Keratinocyte (primary cell): ENCODE measurements around the gene PLA2G6.

Experiments used
- CTCF ChIP-seq, 3 experiments: IDR thresholded peaks in 1 of 3; conservative IDR thresholded peaks in 1 of 3; optimal IDR thresholded peaks in 1 of 3; 2 replicates in 2 of 3; 3 replicates in 1 of 3; pipeline versions ENCODE3 to v1.5.1; 2011; ENCODE audit warnings: low read length in 3 of 3, mild to moderate bottlenecking in 3 of 3, moderate library complexity in 2 of 3, control low read depth in 1 of 3, inconsistent platforms in 1 of 3; ENCODE audit not compliant: insufficient read depth in 2 of 3; ENCODE audit errors: extremely low read depth in 1 of 3
- EZH2 ChIP-seq: IDR thresholded peaks from one replicate; pipeline ENCODE4 v1.6.1; 2012; ENCODE audit warnings: inconsistent platforms, mild to moderate bottlenecking, low read length, moderate library complexity

- TF ChIP-seq CTCF (optimal IDR thresholded peaks at IDR 0.05 in 1 of 3, IDR thresholded peaks at IDR 0.05 in 1 of 3, conservative IDR thresholded peaks at IDR 0.05 in 1 of 3; ENCODE audit: extremely low read depth in 1 of 3, insufficient read depth in 2 of 3, low read length in 3 of 3): no peak
- no peak for TF ChIP-seq EZH2
Measured at GRCh38 chr22:38219632-38220031, 38.0 kb upstream of the PLA2G6 start.
